ENCODE results near the gene SMURF1. TPM values are rescaled to one million over a fixed set of nuclear protein-coding genes. Genes with fewer than 3 reads are reported as not detected.

SMURF1 gene
- total RNA-seq, 1 experiment from 2014 or later: 33.5 TPM

DNA sequence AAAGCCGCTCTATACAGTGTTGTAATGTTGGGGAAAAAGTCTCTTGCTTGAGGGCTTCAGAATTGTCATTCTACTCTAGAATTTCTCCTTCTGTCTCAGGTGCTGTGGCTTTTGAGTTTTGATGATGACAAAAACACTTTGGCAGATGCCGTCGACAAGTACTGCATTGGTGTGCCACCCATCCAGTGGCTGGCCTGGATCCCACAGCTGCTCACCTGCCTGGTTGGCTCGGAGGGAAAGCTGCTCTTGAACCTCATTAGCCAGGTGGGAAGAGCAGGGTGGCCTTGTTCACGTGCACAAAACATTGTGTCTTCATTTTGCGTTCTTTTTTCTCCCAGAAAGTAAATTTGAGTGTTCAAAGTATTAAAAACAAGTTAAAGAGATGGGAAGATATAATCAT, 153.6 kb downstream of the SMURF1 start:
- no peak for DNase-seq (ENCODE audit: low spot score)

DNA sequence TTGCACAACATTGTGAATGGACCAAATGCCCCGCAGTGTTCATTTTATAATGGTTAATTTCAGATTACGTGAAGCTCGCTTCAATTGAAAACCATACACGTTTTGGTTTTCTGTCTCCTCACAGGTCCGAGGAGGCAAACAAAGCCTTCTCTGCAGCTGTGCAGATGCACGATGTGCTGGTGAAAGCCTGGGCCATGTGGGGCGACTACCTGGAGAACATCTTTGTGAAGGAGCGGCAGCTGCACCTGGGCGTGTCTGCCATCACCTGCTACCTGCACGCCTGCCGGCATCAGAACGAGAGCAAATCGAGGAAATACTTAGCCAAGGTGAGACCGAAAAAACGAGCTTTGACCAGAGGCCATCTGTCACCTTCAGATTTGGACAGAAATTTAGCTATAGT, 155.3 kb downstream of the SMURF1 start:
- no peak for DNase-seq (ENCODE audit: low spot score)

- no peak for DNase-seq (ENCODE audit: low spot score)
Observed at GRCh38 chr7:98985945-98986344, 158.0 kb downstream of the SMURF1 start.

GRCh38 chr7:98985406-98985805, 158.5 kb downstream of the SMURF1 start:
- DNase-seq (ENCODE audit: low spot score): no peak

- no peak for DNase-seq (ENCODE audit: low spot score)
Observed at GRCh38 chr7:98984126-98984525, 159.8 kb downstream of the SMURF1 start.

- DNase-seq (ENCODE audit: low spot score): no peak
Observed at GRCh38 chr7:98982686-98983085, 161.2 kb downstream of the SMURF1 start.

- no peak for DNase-seq (ENCODE audit: low spot score)
Observed at GRCh38 chr7:98981701-98982100, 162.2 kb downstream of the SMURF1 start.

DNA sequence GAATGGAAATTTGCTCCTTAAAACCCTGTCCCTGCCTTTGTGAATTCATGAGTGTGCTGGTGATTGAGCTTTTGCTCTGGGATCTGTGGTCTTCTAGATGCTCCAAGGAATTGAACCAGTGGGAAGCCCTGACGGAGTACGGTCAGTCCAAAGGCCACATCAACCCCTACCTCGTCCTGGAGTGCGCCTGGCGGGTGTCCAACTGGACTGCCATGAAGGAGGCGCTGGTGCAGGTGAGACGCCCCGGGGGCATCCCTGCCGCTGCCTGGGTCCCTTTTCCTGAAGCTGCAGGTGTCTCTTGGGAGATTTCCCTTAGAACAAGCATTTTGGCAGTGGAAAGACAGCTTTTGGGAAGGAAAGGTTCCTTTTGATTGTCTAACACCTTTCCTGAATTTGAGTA, 165.2 kb downstream of the SMURF1 start:
- no peak for DNase-seq (ENCODE audit: low spot score)

Other genes with a start within 250 kb of the SMURF1 start
- gene KPNA7, start 64.0 kb upstream of the SMURF1 start, total RNA-seq (2014; rRNA removed; shearing (Covaris generic)): 0.13 and 0.69 TPM in 2 replicates
- gene MYH16, start 128.7 kb upstream of the SMURF1 start, total RNA-seq (2014; rRNA removed; shearing (Covaris generic)): 0.05 TPM in 1 of 2 replicates, not detected in the other
- gene ARPC1A, start 181.8 kb upstream of the SMURF1 start, total RNA-seq (2014; rRNA removed; shearing (Covaris generic)): 120 and 151 TPM in 2 replicates
- gene ARPC1B, start 230.6 kb upstream of the SMURF1 start, total RNA-seq (2014; rRNA removed; shearing (Covaris generic)): 987 and 1,117 TPM in 2 replicates

All from HT-29 (cell line).